ENCODE results near the gene ATP13A1.

DNA sequence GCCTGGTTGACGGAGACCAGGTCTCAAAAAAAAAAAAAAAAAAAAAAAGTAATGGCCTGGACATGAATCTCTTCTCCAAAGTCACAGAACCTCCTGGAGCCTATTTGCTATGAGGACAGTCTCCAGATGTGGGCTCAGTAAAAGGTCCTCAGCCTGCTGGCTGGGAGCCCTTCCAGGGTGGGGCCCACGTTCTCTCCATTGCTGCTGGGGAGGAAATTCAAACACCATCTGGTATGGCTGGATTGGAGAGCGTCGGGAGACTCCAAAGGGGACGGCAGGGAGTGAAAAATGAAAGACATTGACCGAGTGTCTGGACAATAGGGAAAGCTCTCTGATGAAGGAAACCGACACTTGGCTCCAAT is 43.6 kb downstream of the ATP13A1 start:
- TF ChIP-seq POLR2AphosphoS5 (IDR thresholded peaks at IDR 0.05; ENCODE audit: insufficient read depth in 1 of 2, low read depth in 1 of 2) (no peak), POLR2A (IDR thresholded peaks at IDR 0.05) (no peak)
- TF ChIP-seq, protein P1, sequence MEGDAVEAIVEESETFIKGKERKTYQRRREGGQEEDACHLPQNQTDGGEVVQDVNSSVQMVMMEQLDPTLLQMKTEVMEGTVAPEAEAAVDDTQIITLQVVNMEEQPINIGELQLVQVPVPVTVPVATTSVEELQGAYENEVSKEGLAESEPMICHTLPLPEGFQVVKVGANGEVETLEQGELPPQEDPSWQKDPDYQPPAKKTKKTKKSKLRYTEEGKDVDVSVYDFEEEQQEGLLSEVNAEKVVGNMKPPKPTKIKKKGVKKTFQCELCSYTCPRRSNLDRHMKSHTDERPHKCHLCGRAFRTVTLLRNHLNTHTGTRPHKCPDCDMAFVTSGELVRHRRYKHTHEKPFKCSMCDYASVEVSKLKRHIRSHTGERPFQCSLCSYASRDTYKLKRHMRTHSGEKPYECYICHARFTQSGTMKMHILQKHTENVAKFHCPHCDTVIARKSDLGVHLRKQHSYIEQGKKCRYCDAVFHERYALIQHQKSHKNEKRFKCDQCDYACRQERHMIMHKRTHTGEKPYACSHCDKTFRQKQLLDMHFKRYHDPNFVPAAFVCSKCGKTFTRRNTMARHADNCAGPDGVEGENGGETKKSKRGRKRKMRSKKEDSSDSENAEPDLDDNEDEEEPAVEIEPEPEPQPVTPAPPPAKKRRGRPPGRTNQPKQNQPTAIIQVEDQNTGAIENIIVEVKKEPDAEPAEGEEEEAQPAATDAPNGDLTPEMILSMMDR (IDR thresholded peaks at IDR 0.05) = no peak

Measured in vagina (tissue), 2 donors.